Ishikawa (cell line): Measurements from ENCODE around the gene BDKRB2.

ENCODE experiments used
- CEBPB ChIP-seq: IDR thresholded peaks from 2 replicates; pipeline ENCODE4 v1.6.1; 2012
- CREB1 ChIP-seq: IDR thresholded peaks from 2 replicates; pipeline ENCODE4 v1.6.1; 2012; ENCODE audit warnings: low read depth
- EGR1 ChIP-seq: IDR thresholded peaks from 2 replicates; pipeline ENCODE4 v1.6.1; 2012
- EP300 ChIP-seq: IDR thresholded peaks from 2 replicates; pipeline ENCODE4 v1.6.1; 2012; ENCODE audit warnings: borderline replicate concordance
- FOXM1 ChIP-seq: IDR thresholded peaks from 2 replicates; pipeline ENCODE4 v1.6.1; 2012; ENCODE audit warnings: low read depth, borderline replicate concordance
- MAX ChIP-seq: IDR thresholded peaks from 2 replicates; pipeline ENCODE4 v1.6.1; 2012
- NFIC ChIP-seq: IDR thresholded peaks from 2 replicates; pipeline ENCODE4 v1.6.1; 2012
- RAD21 ChIP-seq: IDR thresholded peaks from 2 replicates; pipeline ENCODE4 v1.6.1; 2012; ENCODE audit warnings: low read depth
- TAF1 ChIP-seq: IDR thresholded peaks from 2 replicates; pipeline ENCODE4 v1.6.1; 2012; ENCODE audit warnings: low read depth, mild to moderate bottlenecking
- TCF12 ChIP-seq: IDR thresholded peaks from 2 replicates; pipeline ENCODE4 v1.6.1; 2012; ENCODE audit warnings: low read depth
- TEAD4 ChIP-seq: IDR thresholded peaks from 2 replicates; pipeline ENCODE4 v1.6.1; 2012
- YY1 ChIP-seq: IDR thresholded peaks from 2 replicates; pipeline ENCODE4 v1.6.1; 2012; ENCODE audit warnings: low read depth
- ZBTB7A ChIP-seq: IDR thresholded peaks from 2 replicates; pipeline ENCODE4 v1.6.1; 2012; ENCODE audit warnings: low read depth
- TF ChIP-seq, protein P1 (sequence below): IDR thresholded peaks from 2 replicates; pipeline ENCODE4 v1.6.1; 2012; ENCODE audit warnings: low read depth, mild to moderate bottlenecking
- TF ChIP-seq, protein P2 (sequence below): IDR thresholded peaks from 2 replicates; pipeline ENCODE4 v1.6.1; 2012

The BDKRB2 gene

GRCh38 chr14:96280104-96280503 lies 75.5 kb downstream of the BDKRB2 start:
- no peak for TF ChIP-seq ZBTB7A
- no peak for TF ChIP-seq EP300
- no peak for TF ChIP-seq TEAD4
- TF ChIP-seq MAX, result no peak
- TF ChIP-seq CEBPB, result no peak
- no peak for TF ChIP-seq YY1
- no peak for TF ChIP-seq NFIC
- TF ChIP-seq TAF1, result no peak
- TF ChIP-seq FOXM1, result no peak
- TF ChIP-seq EGR1, result no peak

- TF ChIP-seq TEAD4, result no peak
Observed at GRCh38 chr14:96281486-96281885, 76.8 kb downstream of the BDKRB2 start.

- TF ChIP-seq CREB1, result no peak
- TF ChIP-seq NFIC, result no peak
- TF ChIP-seq EP300, result no peak
- TF ChIP-seq, protein P1, sequence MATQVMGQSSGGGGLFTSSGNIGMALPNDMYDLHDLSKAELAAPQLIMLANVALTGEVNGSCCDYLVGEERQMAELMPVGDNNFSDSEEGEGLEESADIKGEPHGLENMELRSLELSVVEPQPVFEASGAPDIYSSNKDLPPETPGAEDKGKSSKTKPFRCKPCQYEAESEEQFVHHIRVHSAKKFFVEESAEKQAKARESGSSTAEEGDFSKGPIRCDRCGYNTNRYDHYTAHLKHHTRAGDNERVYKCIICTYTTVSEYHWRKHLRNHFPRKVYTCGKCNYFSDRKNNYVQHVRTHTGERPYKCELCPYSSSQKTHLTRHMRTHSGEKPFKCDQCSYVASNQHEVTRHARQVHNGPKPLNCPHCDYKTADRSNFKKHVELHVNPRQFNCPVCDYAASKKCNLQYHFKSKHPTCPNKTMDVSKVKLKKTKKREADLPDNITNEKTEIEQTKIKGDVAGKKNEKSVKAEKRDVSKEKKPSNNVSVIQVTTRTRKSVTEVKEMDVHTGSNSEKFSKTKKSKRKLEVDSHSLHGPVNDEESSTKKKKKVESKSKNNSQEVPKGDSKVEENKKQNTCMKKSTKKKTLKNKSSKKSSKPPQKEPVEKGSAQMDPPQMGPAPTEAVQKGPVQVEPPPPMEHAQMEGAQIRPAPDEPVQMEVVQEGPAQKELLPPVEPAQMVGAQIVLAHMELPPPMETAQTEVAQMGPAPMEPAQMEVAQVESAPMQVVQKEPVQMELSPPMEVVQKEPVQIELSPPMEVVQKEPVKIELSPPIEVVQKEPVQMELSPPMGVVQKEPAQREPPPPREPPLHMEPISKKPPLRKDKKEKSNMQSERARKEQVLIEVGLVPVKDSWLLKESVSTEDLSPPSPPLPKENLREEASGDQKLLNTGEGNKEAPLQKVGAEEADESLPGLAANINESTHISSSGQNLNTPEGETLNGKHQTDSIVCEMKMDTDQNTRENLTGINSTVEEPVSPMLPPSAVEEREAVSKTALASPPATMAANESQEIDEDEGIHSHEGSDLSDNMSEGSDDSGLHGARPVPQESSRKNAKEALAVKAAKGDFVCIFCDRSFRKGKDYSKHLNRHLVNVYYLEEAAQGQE, result no peak
- TF ChIP-seq CEBPB, result no peak
- TF ChIP-seq TEAD4, result no peak
Observed at GRCh38 chr14:96284008-96284407, 79.4 kb downstream of the BDKRB2 start.

- TF ChIP-seq FOXM1 (no peak), EP300 (no peak), YY1 (no peak), CREB1 (no peak), TAF1 (no peak), CEBPB (no peak), TEAD4 (no peak), NFIC (no peak), EGR1 (no peak), ZBTB7A (no peak)
- TF ChIP-seq, protein P2, sequence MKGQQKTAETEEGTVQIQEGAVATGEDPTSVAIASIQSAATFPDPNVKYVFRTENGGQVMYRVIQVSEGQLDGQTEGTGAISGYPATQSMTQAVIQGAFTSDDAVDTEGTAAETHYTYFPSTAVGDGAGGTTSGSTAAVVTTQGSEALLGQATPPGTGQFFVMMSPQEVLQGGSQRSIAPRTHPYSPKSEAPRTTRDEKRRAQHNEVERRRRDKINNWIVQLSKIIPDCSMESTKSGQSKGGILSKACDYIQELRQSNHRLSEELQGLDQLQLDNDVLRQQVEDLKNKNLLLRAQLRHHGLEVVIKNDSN, result no peak
- TF ChIP-seq, protein P1, result no peak
Observed at GRCh38 chr14:96284430-96284829, 79.8 kb downstream of the BDKRB2 start.

- no peak for TF ChIP-seq YY1
- TF ChIP-seq, protein P1, result no peak
- no peak for TF ChIP-seq MAX
- TF ChIP-seq TAF1, result no peak
- TF ChIP-seq EP300, result no peak
Observed at GRCh38 chr14:96285667-96286066, 81.0 kb downstream of the BDKRB2 start.

- TF ChIP-seq RAD21 (no peak), FOXM1 (no peak), TEAD4 (no peak), TCF12 (no peak), TAF1 (no peak), CEBPB (no peak), MAX (no peak), NFIC (no peak), ZBTB7A (no peak), YY1 (no peak), EGR1 (no peak)
- TF ChIP-seq, protein P2, result no peak
- TF ChIP-seq, protein P1, result no peak
Observed at GRCh38 chr14:96286251-96286650, 81.6 kb downstream of the BDKRB2 start.
